Measurements from ENCODE around the gene TRIM24.

DNA sequence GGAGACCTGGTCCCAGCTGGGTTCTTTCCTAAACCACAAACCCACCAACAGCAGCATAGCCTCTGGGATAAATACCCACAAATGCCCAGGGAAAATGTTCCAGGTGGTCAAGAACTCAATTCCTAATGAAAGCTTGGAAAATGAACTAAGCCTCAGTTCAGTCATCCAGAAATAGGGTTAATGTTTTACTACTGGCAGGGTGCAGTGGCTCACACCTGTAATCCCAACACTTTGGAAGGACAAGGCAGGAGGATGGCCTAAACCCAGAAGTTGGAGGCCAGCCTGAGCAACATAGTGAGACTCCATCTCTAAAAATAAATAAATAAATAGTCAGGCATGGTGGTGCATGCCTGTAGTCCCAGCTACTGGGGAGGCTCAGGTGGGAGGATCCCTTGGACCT is 158.9 kb downstream of the TRIM24 start:
- TF ChIP-seq, protein P1, sequence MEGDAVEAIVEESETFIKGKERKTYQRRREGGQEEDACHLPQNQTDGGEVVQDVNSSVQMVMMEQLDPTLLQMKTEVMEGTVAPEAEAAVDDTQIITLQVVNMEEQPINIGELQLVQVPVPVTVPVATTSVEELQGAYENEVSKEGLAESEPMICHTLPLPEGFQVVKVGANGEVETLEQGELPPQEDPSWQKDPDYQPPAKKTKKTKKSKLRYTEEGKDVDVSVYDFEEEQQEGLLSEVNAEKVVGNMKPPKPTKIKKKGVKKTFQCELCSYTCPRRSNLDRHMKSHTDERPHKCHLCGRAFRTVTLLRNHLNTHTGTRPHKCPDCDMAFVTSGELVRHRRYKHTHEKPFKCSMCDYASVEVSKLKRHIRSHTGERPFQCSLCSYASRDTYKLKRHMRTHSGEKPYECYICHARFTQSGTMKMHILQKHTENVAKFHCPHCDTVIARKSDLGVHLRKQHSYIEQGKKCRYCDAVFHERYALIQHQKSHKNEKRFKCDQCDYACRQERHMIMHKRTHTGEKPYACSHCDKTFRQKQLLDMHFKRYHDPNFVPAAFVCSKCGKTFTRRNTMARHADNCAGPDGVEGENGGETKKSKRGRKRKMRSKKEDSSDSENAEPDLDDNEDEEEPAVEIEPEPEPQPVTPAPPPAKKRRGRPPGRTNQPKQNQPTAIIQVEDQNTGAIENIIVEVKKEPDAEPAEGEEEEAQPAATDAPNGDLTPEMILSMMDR (conservative IDR thresholded peaks at IDR 0.05; ENCODE audit: low read depth, low read length) = no peak
- TF ChIP-seq EZH2 (IDR thresholded peaks at IDR 0.05; ENCODE audit: borderline replicate concordance, low read depth, low read length, poor library complexity, severe bottlenecking) = no peak

Measured in A673 (cell line).